ENCODE results near the gene KIRREL3.

Gene KIRREL3

DNA sequence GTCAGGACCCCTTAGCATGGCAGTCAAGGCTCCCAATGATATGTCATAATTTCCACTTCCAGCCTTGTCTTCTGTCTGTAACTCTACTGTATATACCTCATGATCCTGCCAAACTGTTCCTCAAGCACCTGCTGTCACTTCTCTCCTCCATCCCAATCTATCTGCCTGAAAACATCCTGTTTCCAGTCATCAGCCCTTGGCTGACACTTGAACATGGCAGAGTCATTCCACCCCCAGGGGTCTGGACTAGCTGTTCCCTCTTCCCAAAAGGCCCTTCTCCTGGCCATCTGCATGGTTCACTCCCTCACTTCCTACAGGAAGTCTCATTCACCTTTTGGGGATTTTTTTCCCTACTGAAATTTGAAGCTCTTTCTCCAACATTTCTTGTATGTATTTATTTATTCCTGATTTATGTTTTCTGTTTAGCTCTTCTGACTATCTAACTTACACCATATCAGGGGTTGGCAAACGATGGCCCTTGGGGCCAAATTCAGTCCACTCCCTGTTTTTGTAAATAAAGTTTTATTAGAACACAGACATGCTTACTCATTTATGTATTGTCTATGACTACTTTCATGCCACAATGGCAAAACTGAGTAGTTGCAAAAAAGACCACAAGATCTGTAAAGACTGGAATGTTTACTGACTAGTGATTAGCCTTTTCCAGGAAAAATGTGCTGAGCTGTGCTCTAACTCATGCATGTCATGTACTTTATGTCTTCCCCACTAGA is 278.4 kb downstream of the KIRREL3 start:
- FAIRE-seq (no peak), DNase-seq (ENCODE audit: insufficient read length, low spot score) (no peak)
- TF ChIP-seq, protein P1, sequence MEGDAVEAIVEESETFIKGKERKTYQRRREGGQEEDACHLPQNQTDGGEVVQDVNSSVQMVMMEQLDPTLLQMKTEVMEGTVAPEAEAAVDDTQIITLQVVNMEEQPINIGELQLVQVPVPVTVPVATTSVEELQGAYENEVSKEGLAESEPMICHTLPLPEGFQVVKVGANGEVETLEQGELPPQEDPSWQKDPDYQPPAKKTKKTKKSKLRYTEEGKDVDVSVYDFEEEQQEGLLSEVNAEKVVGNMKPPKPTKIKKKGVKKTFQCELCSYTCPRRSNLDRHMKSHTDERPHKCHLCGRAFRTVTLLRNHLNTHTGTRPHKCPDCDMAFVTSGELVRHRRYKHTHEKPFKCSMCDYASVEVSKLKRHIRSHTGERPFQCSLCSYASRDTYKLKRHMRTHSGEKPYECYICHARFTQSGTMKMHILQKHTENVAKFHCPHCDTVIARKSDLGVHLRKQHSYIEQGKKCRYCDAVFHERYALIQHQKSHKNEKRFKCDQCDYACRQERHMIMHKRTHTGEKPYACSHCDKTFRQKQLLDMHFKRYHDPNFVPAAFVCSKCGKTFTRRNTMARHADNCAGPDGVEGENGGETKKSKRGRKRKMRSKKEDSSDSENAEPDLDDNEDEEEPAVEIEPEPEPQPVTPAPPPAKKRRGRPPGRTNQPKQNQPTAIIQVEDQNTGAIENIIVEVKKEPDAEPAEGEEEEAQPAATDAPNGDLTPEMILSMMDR (IDR thresholded peaks at IDR 0.05; ENCODE audit: insufficient read depth, missing control alignments), result no peak

DNA sequence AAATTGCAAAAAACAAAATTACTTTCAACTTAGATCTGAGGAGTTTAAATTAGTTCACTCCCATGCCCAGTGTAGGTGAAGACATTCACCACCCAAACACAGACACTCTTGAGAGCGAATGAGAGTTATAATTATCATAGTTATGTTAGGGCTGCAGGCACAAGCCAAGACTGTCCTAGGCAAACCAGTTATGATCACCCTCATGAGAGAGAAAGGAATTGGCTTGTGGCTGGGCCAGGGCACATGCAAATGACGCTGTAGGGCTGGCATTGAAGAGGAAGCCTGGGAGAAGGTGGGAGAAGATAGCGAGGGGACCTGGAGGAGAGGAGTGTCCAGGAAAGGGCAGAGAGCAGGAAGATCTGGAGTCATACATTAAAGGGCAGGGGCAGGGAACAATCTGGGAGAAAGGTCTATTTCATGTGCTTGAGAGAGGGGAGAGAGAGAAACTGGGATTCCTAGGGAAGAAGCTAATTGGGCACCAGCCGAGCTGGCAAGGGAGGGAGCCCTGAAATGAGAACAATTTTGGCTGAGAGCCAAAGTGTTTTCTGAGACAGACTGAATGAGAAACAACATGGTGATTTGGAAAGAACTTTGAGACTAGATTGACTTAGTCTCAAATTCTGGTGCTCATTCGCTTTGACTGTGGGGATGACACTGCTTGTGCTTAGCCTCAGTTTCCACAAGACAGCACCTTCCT is 279.9 kb downstream of the KIRREL3 start:
- DNase-seq (ENCODE audit: insufficient read length, low spot score) (no peak), FAIRE-seq (no peak)
- TF ChIP-seq, protein P1 (IDR thresholded peaks at IDR 0.05; ENCODE audit: insufficient read depth, missing control alignments), result no peak

DNA sequence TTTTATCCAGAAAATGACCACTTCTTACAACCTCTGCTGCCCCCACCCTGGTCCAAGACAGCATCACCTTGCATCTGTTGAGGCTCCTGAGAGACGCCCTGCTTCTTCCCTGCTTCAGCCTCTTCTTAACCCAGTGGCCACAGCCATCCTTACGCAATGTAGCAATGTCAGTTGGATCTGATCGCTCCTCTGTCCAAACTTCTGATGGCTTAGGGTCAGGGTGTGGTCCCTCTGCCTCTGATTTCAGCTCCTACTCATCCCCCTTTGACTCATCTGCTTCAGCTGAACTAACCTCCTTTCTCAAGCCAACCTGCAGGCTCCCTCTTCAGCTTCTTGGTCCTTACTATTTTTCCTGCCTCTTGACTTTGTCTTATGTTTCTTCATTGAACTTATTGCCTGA is 280.8 kb downstream of the KIRREL3 start:
- DNase-seq (ENCODE audit: insufficient read length, low spot score), result no peak
- FAIRE-seq, result no peak
- TF ChIP-seq, protein P1 (IDR thresholded peaks at IDR 0.05; ENCODE audit: insufficient read depth, missing control alignments), result no peak

DNA sequence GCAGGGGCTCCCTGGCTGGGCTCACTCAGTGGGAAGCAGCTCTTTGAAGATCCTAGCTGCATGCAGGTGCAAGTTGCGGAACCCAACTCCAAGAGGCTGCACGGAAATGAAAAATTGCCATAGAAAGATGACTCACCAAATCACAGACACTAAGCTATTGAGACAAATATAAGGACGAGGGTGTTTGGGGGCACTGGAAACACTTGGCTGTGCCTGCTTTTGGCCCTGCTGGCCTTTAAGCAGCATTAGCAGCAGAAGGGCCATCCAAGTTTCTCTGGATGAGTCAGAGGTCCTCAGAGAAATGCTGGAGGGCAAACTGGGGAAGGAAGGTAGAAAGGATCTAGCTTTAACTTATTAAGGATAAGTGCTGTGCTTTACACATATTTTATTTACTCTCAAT is 282.3 kb downstream of the KIRREL3 start:
- DNase-seq (ENCODE audit: insufficient read length, low spot score) (no peak), FAIRE-seq (no peak)
- TF ChIP-seq, protein P1 (IDR thresholded peaks at IDR 0.05; ENCODE audit: insufficient read depth, missing control alignments), result no peak

DNA sequence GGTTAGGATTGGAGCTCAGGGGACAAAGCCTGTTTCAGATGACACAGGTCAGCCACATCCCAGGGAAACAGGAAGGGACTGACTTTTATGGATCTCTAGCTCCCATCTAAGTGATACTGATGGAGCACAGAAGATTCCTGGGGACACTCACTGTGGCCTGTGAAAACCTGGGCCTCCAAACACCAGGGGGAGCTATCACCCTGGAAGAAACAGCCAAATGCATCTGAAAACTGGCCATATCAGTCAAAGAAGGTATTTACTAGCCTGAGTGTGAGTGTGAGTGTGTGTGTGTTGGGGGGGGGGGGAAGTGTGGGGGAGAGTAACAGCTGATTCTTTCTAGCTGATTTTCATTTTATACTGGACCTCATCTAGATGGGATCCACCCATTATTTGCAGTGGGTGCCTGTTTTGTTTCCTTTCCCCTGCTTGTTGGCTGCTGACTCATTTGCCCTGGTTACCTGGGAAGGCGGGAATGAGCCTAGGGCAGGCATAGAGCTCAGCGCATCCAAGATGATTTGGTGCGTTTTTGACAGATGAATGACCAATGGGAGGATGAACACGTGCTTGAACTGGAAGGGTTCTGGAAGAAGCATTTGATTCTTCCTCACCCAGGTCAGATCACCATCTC is 284.0 kb downstream of the KIRREL3 start:
- DNase-seq (ENCODE audit: insufficient read length, low spot score), result no peak

DNA sequence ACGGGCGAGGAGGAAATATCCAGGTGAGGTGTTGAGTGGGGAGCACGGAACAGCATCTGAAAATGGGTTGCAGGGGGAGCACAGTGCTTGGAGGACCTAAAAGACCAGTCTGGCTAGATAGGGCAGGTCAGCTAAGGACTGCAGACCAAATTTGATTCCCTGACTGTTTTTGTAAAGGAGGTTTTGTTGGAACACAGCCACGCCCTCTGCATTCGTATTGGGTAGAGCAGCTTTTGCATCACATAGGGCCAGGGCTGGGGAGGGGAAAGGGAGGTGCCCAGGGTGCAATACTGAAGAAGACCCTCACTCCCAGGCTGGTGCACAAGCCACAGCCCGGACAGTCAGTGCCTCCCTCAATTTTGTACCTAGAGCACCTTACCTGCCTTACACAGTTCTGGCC is 286.8 kb downstream of the KIRREL3 start:
- FAIRE-seq, result no peak
- DNase-seq (ENCODE audit: insufficient read length, low spot score), result no peak
- TF ChIP-seq, protein P1 (IDR thresholded peaks at IDR 0.05; ENCODE audit: insufficient read depth, missing control alignments), result no peak

More for the DNA sequence above, 284.0 kb downstream of the KIRREL3 start:
- no peak for FAIRE-seq
- TF ChIP-seq, protein P1 (IDR thresholded peaks at IDR 0.05; ENCODE audit: insufficient read depth, missing control alignments), result peak; percentile 51

All from D721Med (cell line).